BJ (cell line): Measurements from ENCODE around the gene CD300LB. TPM values are rescaled to one million over a fixed set of nuclear protein-coding genes. Genes with fewer than 3 reads are reported as not detected.

Experiments
- CTCF ChIA-PET: fragments of 350-600 bp; formaldehyde crosslinking; extraction: SDS; loops from one replicate; lab custom pipeline; 2021; ENCODE audit warnings: antibody characterized with exemption, inconsistent platforms; lab: Yijun Ruan, JAX
- POLR2A ChIA-PET: fragments of 300-600 bp; sonication (Branson Sonifier 250); formaldehyde crosslinking; extraction: SDS; loops from one replicate; lab custom pipeline; 2021; ENCODE audit warnings: antibody characterized with exemption; lab: Charles Lee
- DNase-seq: peaks from one replicate; pipeline ENCODE4 v3.0.0-alpha.2; 2011; ENCODE audit warnings: low read depth
- H3K27me3 ChIP-seq: 2 replicates; pipeline ENCODE4 v1.6.0; 2011; ENCODE audit warnings: low read length; ENCODE audit not compliant: control insufficient read depth, insufficient read depth
- H3K36me3 ChIP-seq: 2 replicates; pipeline ENCODE4 v1.5.1; 2011; ENCODE audit warnings: low read length; ENCODE audit not compliant: control insufficient read depth, insufficient read depth
- H3K4me3 ChIP-seq: 2 replicates; pipeline ENCODE4 v1.5.1; 2011; ENCODE audit warnings: low read depth, mild to moderate bottlenecking, control low read depth, low read length
- polyA plus RNA-seq: library from polyadenylated mRNA; depleted of rRNA; stranded (reverse); fragments of >200 nt; gene quantifications from 2 replicates; pipeline ENCODE4 v1.2.3, GENCODE V29; 2011
- TF ChIP-seq, protein P1 (sequence below): IDR thresholded peaks from 2 replicates; pipeline ENCODE4 v1.5.1; 2011; ENCODE audit warnings: low read depth, mild to moderate bottlenecking, control low read depth, inconsistent platforms, low read length, moderate library complexity; ENCODE audit not compliant: insufficient read depth

Gene CD300LB
- polyA plus RNA-seq, 1 experiment: not detected

DNA sequence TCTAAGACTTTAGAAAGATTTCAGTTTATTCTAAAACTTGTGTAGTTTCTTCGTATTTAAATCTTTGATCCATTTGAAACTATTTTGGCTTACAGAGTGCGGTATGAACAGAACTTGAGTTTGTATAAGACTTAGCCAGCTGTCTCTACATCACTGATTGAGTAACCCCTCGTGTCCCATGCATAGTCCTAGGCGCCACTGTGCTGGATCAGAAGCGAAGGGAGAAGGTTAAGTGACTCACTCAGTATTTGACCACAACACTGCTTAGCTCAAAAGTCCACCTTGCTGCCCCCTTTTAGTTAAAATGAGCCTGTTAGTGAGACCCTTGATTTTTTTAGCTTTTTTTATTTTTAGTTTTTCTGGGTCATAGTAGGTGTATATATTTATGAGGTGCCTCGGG, 28.4 kb downstream of the CD300LB start:
- TF ChIP-seq, protein P1, sequence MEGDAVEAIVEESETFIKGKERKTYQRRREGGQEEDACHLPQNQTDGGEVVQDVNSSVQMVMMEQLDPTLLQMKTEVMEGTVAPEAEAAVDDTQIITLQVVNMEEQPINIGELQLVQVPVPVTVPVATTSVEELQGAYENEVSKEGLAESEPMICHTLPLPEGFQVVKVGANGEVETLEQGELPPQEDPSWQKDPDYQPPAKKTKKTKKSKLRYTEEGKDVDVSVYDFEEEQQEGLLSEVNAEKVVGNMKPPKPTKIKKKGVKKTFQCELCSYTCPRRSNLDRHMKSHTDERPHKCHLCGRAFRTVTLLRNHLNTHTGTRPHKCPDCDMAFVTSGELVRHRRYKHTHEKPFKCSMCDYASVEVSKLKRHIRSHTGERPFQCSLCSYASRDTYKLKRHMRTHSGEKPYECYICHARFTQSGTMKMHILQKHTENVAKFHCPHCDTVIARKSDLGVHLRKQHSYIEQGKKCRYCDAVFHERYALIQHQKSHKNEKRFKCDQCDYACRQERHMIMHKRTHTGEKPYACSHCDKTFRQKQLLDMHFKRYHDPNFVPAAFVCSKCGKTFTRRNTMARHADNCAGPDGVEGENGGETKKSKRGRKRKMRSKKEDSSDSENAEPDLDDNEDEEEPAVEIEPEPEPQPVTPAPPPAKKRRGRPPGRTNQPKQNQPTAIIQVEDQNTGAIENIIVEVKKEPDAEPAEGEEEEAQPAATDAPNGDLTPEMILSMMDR: no peak
- H3K36me3 ChIP-seq: no peaks in the 10 kb centered on the region
- DNase-seq: no peak
- H3K27me3 ChIP-seq: no peaks in the 10 kb centered on the region
- ChIA-PET CTCF (interaction anchor here (1.2 kb wide), 1 partner anchor 11 kb away, joined by 4 read pairs; no protein-coding TSS in a partner anchor), POLR2A (no interaction called here)
- H3K4me3 ChIP-seq: no peak overlapping the region

DNA sequence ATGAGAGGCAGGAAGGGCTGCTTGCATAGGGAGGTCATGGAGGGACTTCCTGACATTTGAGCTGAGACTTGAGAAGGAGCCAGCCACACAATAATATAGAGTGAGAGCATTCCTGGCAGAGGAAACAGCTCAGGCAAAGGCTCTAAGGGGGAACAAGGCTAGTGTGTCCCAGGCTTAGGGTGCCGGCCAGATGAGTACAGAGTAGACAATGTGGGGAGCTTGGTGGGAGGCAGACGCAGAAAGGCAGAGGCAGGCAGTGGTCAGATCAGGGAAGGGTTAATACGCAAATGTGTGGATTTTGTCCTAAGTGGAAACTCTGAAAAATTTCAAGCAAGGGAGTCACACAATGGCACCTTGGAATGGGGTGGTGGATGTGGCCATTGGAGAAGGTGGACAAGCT, 31.3 kb downstream of the CD300LB start:
- ChIA-PET CTCF (interaction anchor here (0.8 kb wide), 1 partner anchor 132 kb away, joined by 3 read pairs; the partner anchor contains the start of gene GPR142), POLR2A (no interaction called here)
- no peak for DNase-seq
- no peaks in the 10 kb centered on the region for H3K27me3 ChIP-seq
- TF ChIP-seq, protein P1: no peak
- H3K4me3 ChIP-seq: no peak overlapping the region
- no peaks in the 10 kb centered on the region for H3K36me3 ChIP-seq

DNA sequence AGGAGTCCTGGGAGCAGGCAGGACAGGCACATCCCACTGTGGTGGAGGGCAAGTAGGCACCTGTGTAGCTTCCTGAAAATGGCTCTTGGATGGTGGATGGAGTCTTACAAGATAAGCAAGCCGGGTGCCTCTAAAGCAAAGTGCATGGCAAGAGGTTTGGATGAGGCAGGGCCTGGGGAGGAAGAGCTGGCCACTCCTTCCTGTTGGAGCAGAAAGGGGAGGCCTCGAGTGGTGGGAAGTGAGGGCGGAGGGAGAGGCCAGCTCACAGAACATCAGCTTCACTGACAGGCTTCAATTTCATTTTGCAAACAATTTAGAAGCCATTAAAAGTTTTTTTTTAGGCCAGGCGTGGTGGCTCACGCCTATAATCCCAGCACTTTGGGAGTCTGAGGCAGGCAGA, 33.8 kb downstream of the CD300LB start:
- Histone ChIP-seq H3K36me3 (no peaks in the 10 kb centered on the region), H3K4me3 (no peak overlapping the region), H3K27me3 (no peaks in the 10 kb centered on the region)
- POLR2A ChIA-PET: no interaction called here
- TF ChIP-seq, protein P1: no peak
- no peak for DNase-seq
- CTCF ChIA-PET: interaction anchor here (1.2 to 1.6 kb wide), 2 partner anchors 119 to 128 kb away, joined by 3 to 4 read pairs; no protein-coding TSS in a partner anchor

DNA sequence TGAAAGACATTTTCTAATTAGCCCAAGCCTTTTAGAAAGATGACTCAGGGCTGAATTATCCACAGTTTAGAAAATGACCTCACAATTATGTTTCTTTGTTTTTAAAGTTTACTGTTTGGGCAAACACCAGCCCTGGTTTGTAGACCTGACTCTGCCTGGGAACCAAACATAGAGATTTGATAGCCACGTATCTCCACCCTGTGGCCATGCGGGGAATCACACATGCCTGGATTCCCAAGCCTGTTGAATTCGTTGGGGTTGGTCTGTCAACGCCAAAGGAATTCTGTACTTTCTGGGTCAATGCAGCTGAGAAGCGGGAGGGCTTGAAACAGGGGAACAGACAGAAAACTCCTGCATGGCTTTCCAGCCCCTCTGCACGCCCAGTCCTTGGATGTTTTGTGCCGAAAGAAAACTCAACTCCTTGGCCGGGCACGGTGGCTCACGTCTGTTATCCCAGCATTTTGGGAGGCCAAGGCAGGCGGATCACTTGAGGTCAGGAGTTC, 37.9 kb downstream of the CD300LB start:
- TF ChIP-seq, protein P1: peak; percentile 84
- Histone ChIP-seq H3K4me3 (no peak overlapping the region), H3K27me3 (no peaks in the 10 kb centered on the region), H3K36me3 (no peaks in the 10 kb centered on the region)
- CTCF ChIA-PET: interaction anchor here (0.7 to 1.5 kb wide), 5 partner anchors 10 to 125 kb away, joined by 3 to 6 read pairs (median 4); partner anchors contain the start of gene GPR142
- POLR2A ChIA-PET: no interaction called here
- no peak for DNase-seq

DNA sequence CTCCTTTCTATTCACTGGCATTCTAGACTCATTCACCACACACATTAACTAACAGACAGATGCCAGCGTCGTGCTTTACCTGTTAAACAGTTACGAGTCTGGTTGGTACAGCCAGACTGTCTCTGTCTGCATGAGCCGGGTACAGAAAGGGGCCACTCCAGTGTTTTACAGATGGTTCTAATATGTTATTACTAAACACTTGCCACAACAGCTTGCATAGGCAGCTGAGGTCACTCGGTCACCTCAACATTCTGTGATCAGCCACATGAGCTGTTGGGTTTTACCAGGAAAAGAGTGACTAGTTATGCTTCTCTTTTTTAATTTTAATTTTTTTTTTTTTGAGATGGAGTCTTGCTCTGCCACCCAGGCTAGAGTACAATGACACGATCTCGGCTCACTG, 39.6 kb downstream of the CD300LB start:
- CTCF ChIA-PET: interaction anchor here (0.6 to 1.6 kb wide), 4 partner anchors 11 to 172 kb away, joined by 3 to 4 read pairs (median 4); no protein-coding TSS in a partner anchor
- no peaks in the 10 kb centered on the region for H3K27me3 ChIP-seq
- no peak for DNase-seq
- POLR2A ChIA-PET: no interaction called here
- TF ChIP-seq, protein P1: no peak
- no peak overlapping the region for H3K4me3 ChIP-seq
- no peaks in the 10 kb centered on the region for H3K36me3 ChIP-seq
